ENCODE results near the gene RASL12.

The RASL12 gene

DNA sequence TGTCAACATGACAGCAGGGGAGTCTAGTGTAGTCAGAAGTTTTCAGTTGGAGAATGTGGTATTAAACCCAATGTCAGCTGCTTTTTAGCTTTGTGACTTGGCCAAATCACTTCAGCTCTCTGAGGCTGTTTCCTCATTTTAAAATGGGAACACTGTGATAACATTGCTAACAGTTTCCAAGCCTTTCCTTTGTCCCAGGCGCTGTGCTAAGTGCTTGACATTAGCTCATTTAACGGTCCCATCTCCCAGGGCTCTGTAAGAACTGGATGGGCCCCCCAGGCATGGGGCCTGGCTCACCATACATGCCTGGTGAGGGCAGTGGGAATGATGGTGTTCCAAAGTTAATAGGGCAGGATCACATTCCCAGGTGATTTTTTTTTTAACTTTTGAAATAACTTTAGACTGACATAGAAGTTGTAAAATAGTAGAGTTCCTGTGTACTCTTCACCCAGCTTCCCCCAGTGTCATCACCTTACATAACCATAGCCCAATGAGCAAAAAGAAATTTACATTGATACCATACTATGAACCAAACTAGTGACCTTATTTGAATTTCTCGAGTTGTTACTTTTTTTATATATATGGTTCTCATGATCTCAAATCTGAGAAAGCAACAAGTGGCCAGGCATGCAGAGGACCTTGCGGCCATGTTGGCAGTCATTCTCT, 7.7 kb downstream of the RASL12 start:
- in situ Hi-C loops (cut with MboI; ENCODE audit: low sequenced_read_pairs, unreplicated experiment): no loop called here
- DNase-seq (ENCODE audit: low spot score): no peak
- TF ChIP-seq CTCF (IDR thresholded peaks at IDR 0.05; ENCODE audit: borderline replicate concordance, control extremely low read depth, extremely low read depth, insufficient read depth, missing control alignments): no peak

DNA sequence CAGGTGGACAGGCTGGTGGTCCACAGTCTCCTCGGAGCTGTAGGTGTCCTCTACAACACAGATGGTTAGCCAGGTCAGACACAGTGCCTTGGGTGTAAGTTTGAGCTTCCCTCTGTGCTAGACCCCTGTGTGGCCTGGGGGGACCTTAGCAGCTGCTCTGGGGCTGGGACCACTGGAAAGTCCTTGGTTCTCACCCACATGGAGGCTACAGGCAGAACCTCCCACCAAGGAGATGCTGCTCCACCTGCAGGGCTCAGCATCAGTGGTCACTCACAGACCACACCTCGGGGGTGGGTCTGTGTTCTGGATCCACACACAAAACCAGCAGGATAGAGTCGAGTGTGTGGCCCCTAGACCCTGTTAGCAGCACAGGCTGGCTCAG, 8.4 kb downstream of the RASL12 start:
- in situ Hi-C loops (cut with MboI; ENCODE audit: low sequenced_read_pairs, unreplicated experiment): no loop called here
- no peak for TF ChIP-seq CTCF (IDR thresholded peaks at IDR 0.05; ENCODE audit: borderline replicate concordance, control extremely low read depth, extremely low read depth, insufficient read depth, missing control alignments)
- no peak for DNase-seq (ENCODE audit: low spot score)

- no peak for DNase-seq (ENCODE audit: low spot score)
- in situ Hi-C loops (cut with MboI; ENCODE audit: low sequenced_read_pairs, unreplicated experiment): no loop called here
- no peak for TF ChIP-seq CTCF (IDR thresholded peaks at IDR 0.05; ENCODE audit: borderline replicate concordance, control extremely low read depth, extremely low read depth, insufficient read depth, missing control alignments)
Observed at GRCh38 chr15:65058394-65059368, 9.1 kb downstream of the RASL12 start.

- DNase-seq (ENCODE audit: low spot score): no peak
- no peak for TF ChIP-seq CTCF (IDR thresholded peaks at IDR 0.05; ENCODE audit: borderline replicate concordance, control extremely low read depth, extremely low read depth, insufficient read depth, missing control alignments)
- in situ Hi-C loops (cut with MboI; ENCODE audit: low sequenced_read_pairs, unreplicated experiment): no loop called here
Observed at GRCh38 chr15:65057549-65057940, 10.2 kb downstream of the RASL12 start.

GRCh38 chr15:65056868-65057548, 10.8 kb downstream of the RASL12 start:
- TF ChIP-seq CTCF (IDR thresholded peaks at IDR 0.05; ENCODE audit: borderline replicate concordance, control extremely low read depth, extremely low read depth, insufficient read depth, missing control alignments): no peak
- in situ Hi-C loops (cut with MboI; ENCODE audit: low sequenced_read_pairs, unreplicated experiment): no loop called here
- DNase-seq (ENCODE audit: low spot score): no peak

DNA sequence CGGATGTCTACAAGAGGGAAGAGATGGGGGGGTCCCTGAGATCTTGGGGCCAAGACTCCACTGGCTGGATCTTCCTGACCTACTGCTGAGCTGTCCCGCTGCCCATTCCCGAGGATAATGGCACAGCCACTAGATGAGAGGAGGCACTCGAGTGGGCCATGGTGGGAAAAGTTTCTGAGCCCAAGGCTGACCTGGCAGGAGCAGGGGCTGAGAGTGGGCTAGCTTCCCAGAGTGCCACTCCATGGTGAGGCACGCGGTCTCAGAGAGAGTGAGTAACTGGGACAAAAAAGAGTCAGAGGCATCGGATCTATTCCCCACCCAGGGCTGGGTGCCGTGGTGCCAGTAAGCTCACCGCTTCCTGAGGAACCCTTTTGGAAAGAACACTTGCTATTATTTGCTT, 11.7 kb downstream of the RASL12 start:
- no peak for DNase-seq (ENCODE audit: low spot score)
- no peak for TF ChIP-seq CTCF (IDR thresholded peaks at IDR 0.05; ENCODE audit: borderline replicate concordance, control extremely low read depth, extremely low read depth, insufficient read depth, missing control alignments)
- in situ Hi-C loops (cut with MboI; ENCODE audit: low sequenced_read_pairs, unreplicated experiment): no loop called here

Measured in GM13976 (cell line).